HCT116 (cell line): ENCODE measurements around the gene FGGY. TPM values are rescaled to one million over a fixed set of nuclear protein-coding genes. Genes with fewer than 3 reads are reported as not detected.

Source experiments
- ATAC-seq: fragments of 200-7000 bp; cut with Tn5 transposase; 2 replicates; pipeline ENCODE4 v1.9.1; 2020; ENCODE audit warnings: mild to moderate bottlenecking, moderate library complexity
- BruUV-seq: library from RNA; stranded (reverse); fragments of 400-500 nt; replicated peaks from 2 replicates; lab custom pipeline; 2021; lab: Mats Ljungman, UMichigan
- CTCF ChIA-PET: fragments of 300-600 bp; sonication (Branson Sonifier 250); formaldehyde crosslinking; loops from one replicate; lab custom pipeline; 2021; ENCODE audit warnings: antibody characterized with exemption; lab: Charles Lee
- POLR2A ChIA-PET: fragments of 300-600, 350-600 bp; sonication (Branson Sonifier 250); formaldehyde crosslinking; loops from one replicate; lab custom pipeline; 2021; ENCODE audit warnings: antibody characterized with exemption; lab: Charles Lee
- RAD21 ChIA-PET, 2 experiments: fragments of 300-600 bp; sonication (Branson Sonifier 250); formaldehyde crosslinking; loops; one replicate each; lab custom pipeline; 2023; ENCODE audit warnings: low total read pairs in 2 of 2; ENCODE audit not compliant: uncharacterized antibody in 2 of 2, unreplicated experiment in 2 of 2, low non-redundant PET in 1 of 2; lab: Charles Lee
- DNase-seq: peaks from one replicate; pipeline ENCODE4 v3.0.0-alpha.2; 2010; ENCODE audit warnings: low read depth, low spot score
- H2AFZ ChIP-seq: fragments of 200-600 bp; shearing (Covaris generic), sonication (generic); 2 replicates; pipeline ENCODE4 v1.6.1; 2017; ENCODE audit warnings: low read depth, mixed run types, mixed read lengths, antibody characterized with exemption, low read length; ENCODE audit not compliant: poor library complexity, severe bottlenecking
- H3K27ac ChIP-seq: 2 replicates; pipeline ENCODE4 v1.5.1; 2012; ENCODE audit warnings: low read depth, low read length
- H3K27me3 ChIP-seq: fragments of 200-600 bp; sonication (generic); 2 replicates; pipeline ENCODE4 v1.6.1; 2016; ENCODE audit warnings: mixed run types, low read length, mixed read lengths; ENCODE audit not compliant: insufficient read depth
- H3K36me3 ChIP-seq, 2 experiments: fragments of 200-500 bp in 1 of 2; fragments of 200-600 bp in 1 of 2; sonication (Bioruptor generic) in 1 of 2; sonication (generic) in 1 of 2; 2 replicates each; pipeline versions ENCODE4 v1.5.1 to v1.6.1; 2014 to 2016; ENCODE audit warnings: low read length in 2 of 2, inconsistent platforms in 1 of 2, mixed read lengths in 1 of 2, mixed run types in 1 of 2; ENCODE audit not compliant: insufficient read depth in 2 of 2, control insufficient read depth in 1 of 2
- H3K4me1 ChIP-seq, 2 experiments: fragments of 200-600 bp in 1 of 2; sonication (generic) in 1 of 2; 2 replicates each; pipeline versions ENCODE4 v1.5.1 to v1.6.1; 2012 to 2017; ENCODE audit warnings: low read length in 2 of 2, inconsistent platforms in 1 of 2, mild to moderate bottlenecking in 1 of 2, mixed read lengths in 1 of 2, mixed run types in 1 of 2, moderate library complexity in 1 of 2; ENCODE audit not compliant: insufficient read depth in 2 of 2, control insufficient read depth in 1 of 2
- H3K4me2 ChIP-seq: fragments of 200-600 bp; sonication (generic); 2 replicates; pipeline ENCODE4 v1.6.1; 2017; ENCODE audit warnings: mixed run types, low read length, mixed read lengths
- H3K4me3 ChIP-seq, 2 experiments: fragments of 200-600 bp in 1 of 2; sonication (generic) in 1 of 2; replicated peaks in 1 of 2; 2 replicates each; pipeline ENCODE4 v1.5.1; 2011 to 2016; ENCODE audit warnings: low read length in 2 of 2, control low read depth in 1 of 2, low read depth in 1 of 2, mild to moderate bottlenecking in 1 of 2, mixed read lengths in 1 of 2, mixed run types in 1 of 2
- H3K79me2 ChIP-seq: fragments of 200-600 bp; sonication (generic); 2 replicates; pipeline ENCODE4 v1.6.1; 2017; ENCODE audit warnings: mild to moderate bottlenecking, mixed run types, low read length, moderate library complexity, mixed read lengths; ENCODE audit not compliant: insufficient read depth
- H3K9ac ChIP-seq: fragments of 200-600 bp; sonication (generic); 2 replicates; pipeline ENCODE4 v1.6.1; 2016; ENCODE audit warnings: low read length, mixed read lengths
- H3K9me2 ChIP-seq: fragments of 200-600 bp; sonication (generic), shearing (Covaris generic); 2 replicates; pipeline ENCODE4 v1.6.1; 2017; ENCODE audit warnings: mixed run types, mild to moderate bottlenecking, moderate library complexity; ENCODE audit not compliant: insufficient read depth
- H3K9me3 ChIP-seq, 2 experiments: fragments of 200-500 bp in 1 of 2; fragments of 200-600 bp in 1 of 2; sonication (Bioruptor generic) in 1 of 2; sonication (generic) in 1 of 2; 2 replicates each; pipeline ENCODE4 v1.6.1; 2014 to 2017; ENCODE audit warnings: low read length in 2 of 2, mixed read lengths in 2 of 2, inconsistent platforms in 1 of 2, low read depth in 1 of 2, mild to moderate bottlenecking in 1 of 2, mixed run types in 1 of 2, moderate library complexity in 1 of 2; ENCODE audit not compliant: control insufficient read depth in 1 of 2, insufficient read depth in 1 of 2
- H4K20me1 ChIP-seq: fragments of 200-600 bp; sonication (generic), shearing (Covaris generic); 2 replicates; pipeline ENCODE4 v1.6.1; 2017; ENCODE audit warnings: mixed run types, mild to moderate bottlenecking, moderate library complexity; ENCODE audit not compliant: insufficient read depth
- CEBPB ChIP-seq: IDR thresholded peaks from 2 replicates; pipeline ENCODE4 v1.6.1; 2012; ENCODE audit warnings: low read depth
- CTCF ChIP-seq, 3 experiments: fragments of 200-600 bp in 1 of 3; sonication (generic) in 1 of 3; IDR thresholded peaks in 2 of 3; conservative IDR thresholded peaks in 1 of 3; 2 replicates each; pipeline ENCODE4 v1.5.1; 2012 to 2017; ENCODE audit warnings: low read depth in 2 of 3, low read length in 2 of 3, antibody characterized with exemption in 1 of 3, borderline replicate concordance in 1 of 3, control low read depth in 1 of 3, mild to moderate bottlenecking in 1 of 3, mixed read lengths in 1 of 3, mixed run types in 1 of 3, moderate library complexity in 1 of 3; ENCODE audit not compliant: insufficient read depth in 1 of 3
- EGR1 ChIP-seq: IDR thresholded peaks from 2 replicates; pipeline ENCODE4 v1.6.1; 2012; ENCODE audit warnings: low read depth
- EZH2 ChIP-seq: fragments of 200-600 bp; sonication (generic); IDR thresholded peaks from 2 replicates; pipeline ENCODE4 v1.6.1; 2017; ENCODE audit warnings: antibody characterized with exemption, mixed run types
- EZH2phosphoT487 ChIP-seq: fragments of 200-600 bp; IDR thresholded peaks from 2 replicates; pipeline ENCODE4 v1.6.1; 2018; ENCODE audit warnings: antibody characterized with exemption, borderline replicate concordance
- FOSL1 ChIP-seq: IDR thresholded peaks from 2 replicates; pipeline ENCODE4 v1.6.1; 2012; ENCODE audit warnings: low read depth
- JUND ChIP-seq: IDR thresholded peaks from 2 replicates; pipeline ENCODE4 v1.6.1; 2012
- MAX ChIP-seq: IDR thresholded peaks from 2 replicates; pipeline ENCODE4 v1.6.1; 2012
- POLR2A ChIP-seq: IDR thresholded peaks from 2 replicates; pipeline ENCODE4 v1.7.0; 2011; ENCODE audit warnings: borderline replicate concordance; ENCODE audit not compliant: insufficient read depth, insufficient read length; ENCODE audit errors: extremely low read depth
- POLR2AphosphoS5 ChIP-seq: IDR thresholded peaks from 2 replicates; pipeline ENCODE4 v1.6.1; 2011; ENCODE audit warnings: mild to moderate bottlenecking, low read depth, low read length, moderate library complexity
- RAD21 ChIP-seq: IDR thresholded peaks from 2 replicates; pipeline ENCODE4 v1.6.1; 2012; ENCODE audit warnings: low read depth, mild to moderate bottlenecking
- REST ChIP-seq: IDR thresholded peaks from 2 replicates; pipeline ENCODE4 v1.6.1; 2012; ENCODE audit warnings: low read depth
- SIN3A ChIP-seq: IDR thresholded peaks from 2 replicates; pipeline ENCODE4 v1.6.1; 2012; ENCODE audit warnings: low read depth
- SP1 ChIP-seq: IDR thresholded peaks from 2 replicates; pipeline ENCODE4 v1.6.1; 2012; ENCODE audit warnings: low read depth
- SRF ChIP-seq: IDR thresholded peaks from 2 replicates; pipeline ENCODE4 v1.6.1; 2012; ENCODE audit warnings: low read depth
- TCF7L2 ChIP-seq: IDR thresholded peaks from 2 replicates; pipeline ENCODE4 v1.7.0; 2011; ENCODE audit warnings: borderline replicate concordance, inconsistent platforms; ENCODE audit not compliant: insufficient read depth, insufficient read length; ENCODE audit errors: extremely low read depth
- YY1 ChIP-seq: IDR thresholded peaks from 2 replicates; pipeline ENCODE4 v1.6.1; 2011; ENCODE audit warnings: low read length, low read depth, moderate library complexity, mild to moderate bottlenecking; ENCODE audit not compliant: insufficient replicate concordance; ENCODE audit errors: extremely low read depth
- ZBTB33 ChIP-seq: IDR thresholded peaks from 2 replicates; pipeline ENCODE4 v1.6.1; 2011; ENCODE audit warnings: mild to moderate bottlenecking, low read length, moderate library complexity; ENCODE audit not compliant: insufficient replicate concordance; ENCODE audit errors: extremely low read depth
- ZFX ChIP-seq: fragments of 450-650 bp; IDR thresholded peaks from 2 replicates; pipeline ENCODE4 v1.6.1; 2017
- ZNF274 ChIP-seq: fragments of 200-500 bp; sonication (Bioruptor generic); IDR thresholded peaks from 2 replicates; pipeline ENCODE4 v1.6.1; 2014; ENCODE audit warnings: mild to moderate bottlenecking, low read depth, low read length, inconsistent platforms
- intact Hi-C: fragments of 100-400 bp; cut with micrococcal nuclease; formaldehyde crosslinking; loops from 2 replicates; pipeline ENCODE4 v1.10.0; 2022
- total RNA-seq: library from RNA; stranded (reverse); gene quantifications from one replicate; pipeline ENCODE4 v1.2.1, GENCODE V29; 2021; ENCODE audit not compliant: unreplicated experiment

The FGGY gene
- total RNA-seq, 1 experiment from 2014 or later = 10.6 TPM

DNA sequence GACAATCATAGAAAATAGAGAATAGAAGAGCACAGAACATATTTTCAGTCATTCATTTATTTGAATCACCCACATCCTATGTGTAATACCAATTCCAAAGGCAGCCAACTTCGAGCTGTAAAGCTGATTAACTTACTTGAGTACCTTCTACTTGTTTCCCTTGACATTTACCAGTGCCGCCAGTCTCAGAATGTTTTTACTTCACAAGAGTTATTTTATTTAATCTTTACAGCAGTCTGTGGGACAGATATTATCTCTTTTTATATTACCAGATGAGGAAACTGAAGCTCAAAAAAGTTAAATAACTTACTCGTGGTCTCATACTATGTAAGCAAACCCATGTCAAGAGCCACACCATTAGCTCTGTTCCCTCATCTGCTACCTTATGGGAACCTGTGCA is 56.6 kb downstream of the FGGY start:
- no peak overlapping the region for H3K4me3 ChIP-seq
- H3K36me3 ChIP-seq = no peaks in the 10 kb centered on the region
- no TSS peak for BruUV-seq
- no peaks in the 10 kb centered on the region for H3K9me2 ChIP-seq
- intact Hi-C loops = no loop called here
- no peak overlapping the region for H3K4me2 ChIP-seq
- H3K27ac ChIP-seq = no peak overlapping the region
- H3K27me3 ChIP-seq = no peaks in the 10 kb centered on the region
- ChIA-PET CTCF (no interaction called here), POLR2A (no interaction called here), RAD21 (no interaction called here)
- H4K20me1 ChIP-seq = no peaks in the 10 kb centered on the region
- H3K9me3 ChIP-seq = no peaks in the 10 kb centered on the region
- no peak overlapping the region for H3K9ac ChIP-seq
- DNase-seq = no peak
- H3K4me1 ChIP-seq = no peaks in the 10 kb centered on the region
- H2AFZ ChIP-seq = no peak overlapping the region
- TF ChIP-seq SP1 = no peak
- no peak for TF ChIP-seq TCF7L2
- TF ChIP-seq CTCF (IDR thresholded peaks at IDR 0.05 in 2 of 3, conservative IDR thresholded peaks at IDR 0.05 in 1 of 3; ENCODE audit: borderline replicate concordance in 1 of 3, insufficient read depth in 1 of 3, low read depth in 2 of 3, low read length in 2 of 3) = no peak
- no peak for TF ChIP-seq ZFX
- no peak for TF ChIP-seq SRF
- TF ChIP-seq SIN3A = no peak
- no peak for TF ChIP-seq ZNF274
- no peak for TF ChIP-seq EZH2phosphoT487
- no peak for TF ChIP-seq ZBTB33
- TF ChIP-seq EZH2 = no peak
- TF ChIP-seq EGR1 = no peak
- TF ChIP-seq YY1 = no peak
- no peak for TF ChIP-seq MAX
- no peak for TF ChIP-seq REST
- TF ChIP-seq CEBPB = no peak
- no peak for TF ChIP-seq POLR2AphosphoS5
- no peak for TF ChIP-seq FOSL1
- no peak for TF ChIP-seq POLR2A
- TF ChIP-seq RAD21 = no peak
- no peak for TF ChIP-seq JUND
- ATAC-seq = no peak
- H3K79me2 ChIP-seq = no peaks in the 10 kb centered on the region
